Measurements from ENCODE around the gene RBMS1. TPM values are rescaled to one million over a fixed set of nuclear protein-coding genes. Genes with fewer than 3 reads are reported as not detected.

RBMS1 gene
- total RNA-seq, 1 experiment from 2014 or later: 77.5 TPM

GRCh38 chr2:160479269-160479668, 14.3 kb downstream of the RBMS1 start:
- Histone ChIP-seq H4K5ac (ENCODE audit: insufficient read length, low read depth, low read length) (no peak overlapping the region), H3K27ac (ENCODE audit: insufficient read length, low read depth, low read length) (no peak overlapping the region), H3K4me1 (ENCODE audit: insufficient read depth, low read length) (peaks cover 6% of the 10 kb centered on the region; the same call in 1 of the 2 replicates), H4K91ac (ENCODE audit: insufficient read length, low read depth, low read length) (no peak overlapping the region), H3K27me3 (ENCODE audit: insufficient read depth, low read length) (no peaks in the 10 kb centered on the region), H3K14ac (ENCODE audit: insufficient read depth, low read length) (no peak overlapping the region), H3K4me2 (ENCODE audit: insufficient read depth, insufficient read length, low read length) (no peak overlapping the region), H3T11ph (ENCODE audit: low read length) (no peak overlapping the region), H3K79me2 (ENCODE audit: insufficient read depth, low read length) (peaks cover 9% of the 10 kb centered on the region), H4K8ac (replicated peaks; ENCODE audit: insufficient read length, low read depth, low read length) (no peak overlapping the region), H2BK120ac (ENCODE audit: low read depth, low read length, poor library complexity, severe bottlenecking) (no peak overlapping the region), H3K18ac (ENCODE audit: insufficient read length, low read depth, low read length) (no peak overlapping the region), H2BK12ac (ENCODE audit: insufficient read length, low read depth, low read length) (no peak overlapping the region), H4K20me1 (ENCODE audit: control insufficient read depth, insufficient read depth, insufficient read length) (no peaks in the 10 kb centered on the region), H2BK5ac (ENCODE audit: insufficient read length, low read length) (no peak overlapping the region), H3K56ac (ENCODE audit: insufficient read length, low read depth, low read length) (no peak overlapping the region), H2BK15ac (ENCODE audit: low read depth, low read length) (no peak overlapping the region), H2AK5ac (ENCODE audit: insufficient read length, low read length) (no peak overlapping the region), H3K23me2 (ENCODE audit: insufficient read length, low read depth, low read length, poor library complexity, severe bottlenecking) (no peaks in the 10 kb centered on the region), H3K23ac (ENCODE audit: insufficient read length, low read depth, low read length) (no peak overlapping the region), H2AFZ (ENCODE audit: low read length) (no peak overlapping the region), H3K4ac (ENCODE audit: low read depth, low read length) (no peak overlapping the region), H3K79me1 (ENCODE audit: insufficient read depth, low read depth, low read length, poor library complexity, severe bottlenecking) (no peaks in the 10 kb centered on the region), H3K9ac (ENCODE audit: extremely low read depth, insufficient read length, low read length) (no peak overlapping the region), H3K9me3 (ENCODE audit: control insufficient read depth, low read depth, low read length) (no peaks in the 10 kb centered on the region), H2BK20ac (ENCODE audit: low read depth, low read length, poor library complexity, severe bottlenecking) (no peak overlapping the region)
- DNase-seq: no peak
- WGBS (ENCODE audit: extremely low coverage, insufficient read length, low lambda C conversion rate): no CpG with 5 or more reads among the region's 3 CpGs
- no peaks in the 10 kb centered on the region for H3K9me3 Mint-ChIP-seq
- H3K27me3 Mint-ChIP-seq (ENCODE audit: low read depth): no peaks in the 10 kb centered on the region
- TF ChIP-seq CTCF (conservative IDR thresholded peaks at IDR 0.05): no peak
- peak overlapping the region; percentile 60 to 93 (median 92) for H3K27ac Mint-ChIP-seq
- no peaks in the 10 kb centered on the region; a peak in 1 of 7 replicates for H3K36me3 Mint-ChIP-seq (ENCODE audit: insufficient read depth in 1 of 3, low read depth in 3 of 3)
- peaks cover 34 to 42% of the 10 kb centered on the region in 2 experiments for H3K4me1 Mint-ChIP-seq
- 0 out of 5 replicates have a peak overlapping the region, but pooled peaks of 1 of the 2 experiments have one; percentile 5 for H3K4me3 Mint-ChIP-seq

Data from H9 (cell line).